Thyroid gland (tissue), 4 donors: ENCODE results near the gene ENPP3.

Source experiments
- CTCF ChIP-seq, 6 experiments: fragments of 200-600 bp in 3 of 6; fragments of 450-650 bp in 3 of 6; sonication (generic) in 3 of 6; IDR thresholded peaks; one replicate each; pipeline ENCODE4 v1.5.1; 2016 to 2019; ENCODE audit warnings: antibody characterized with exemption in 6 of 6, mild to moderate bottlenecking in 2 of 6, inconsistent platforms in 1 of 6, moderate library complexity in 1 of 6
- POLR2A ChIP-seq, 2 donors: fragments of 450-650 bp; IDR thresholded peaks; one replicate each; pipeline ENCODE4 v1.6.1; 2017; ENCODE audit warnings: antibody characterized with exemption in 2 of 2, mild to moderate bottlenecking in 2 of 2, moderate library complexity in 1 of 2

GRCh38 chr6:131642565-131642964 is 5.5 kb downstream of the ENPP3 start:
- TF ChIP-seq CTCF (IDR thresholded peaks at IDR 0.05) (no peak), POLR2A (IDR thresholded peaks at IDR 0.05) (no peak)
